GDM1 (cell line): ENCODE data around the gene ATP6V1C2.

Source experiments
- DNase-seq: peaks from one replicate; lab custom pipeline; 2025; lab: John Stamatoyannopoulos, UW

ATP6V1C2 gene, protein sequence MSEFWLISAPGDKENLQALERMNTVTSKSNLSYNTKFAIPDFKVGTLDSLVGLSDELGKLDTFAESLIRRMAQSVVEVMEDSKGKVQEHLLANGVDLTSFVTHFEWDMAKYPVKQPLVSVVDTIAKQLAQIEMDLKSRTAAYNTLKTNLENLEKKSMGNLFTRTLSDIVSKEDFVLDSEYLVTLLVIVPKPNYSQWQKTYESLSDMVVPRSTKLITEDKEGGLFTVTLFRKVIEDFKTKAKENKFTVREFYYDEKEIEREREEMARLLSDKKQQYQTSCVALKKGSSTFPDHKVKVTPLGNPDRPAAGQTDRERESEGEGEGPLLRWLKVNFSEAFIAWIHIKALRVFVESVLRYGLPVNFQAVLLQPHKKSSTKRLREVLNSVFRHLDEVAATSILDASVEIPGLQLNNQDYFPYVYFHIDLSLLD

DNA sequence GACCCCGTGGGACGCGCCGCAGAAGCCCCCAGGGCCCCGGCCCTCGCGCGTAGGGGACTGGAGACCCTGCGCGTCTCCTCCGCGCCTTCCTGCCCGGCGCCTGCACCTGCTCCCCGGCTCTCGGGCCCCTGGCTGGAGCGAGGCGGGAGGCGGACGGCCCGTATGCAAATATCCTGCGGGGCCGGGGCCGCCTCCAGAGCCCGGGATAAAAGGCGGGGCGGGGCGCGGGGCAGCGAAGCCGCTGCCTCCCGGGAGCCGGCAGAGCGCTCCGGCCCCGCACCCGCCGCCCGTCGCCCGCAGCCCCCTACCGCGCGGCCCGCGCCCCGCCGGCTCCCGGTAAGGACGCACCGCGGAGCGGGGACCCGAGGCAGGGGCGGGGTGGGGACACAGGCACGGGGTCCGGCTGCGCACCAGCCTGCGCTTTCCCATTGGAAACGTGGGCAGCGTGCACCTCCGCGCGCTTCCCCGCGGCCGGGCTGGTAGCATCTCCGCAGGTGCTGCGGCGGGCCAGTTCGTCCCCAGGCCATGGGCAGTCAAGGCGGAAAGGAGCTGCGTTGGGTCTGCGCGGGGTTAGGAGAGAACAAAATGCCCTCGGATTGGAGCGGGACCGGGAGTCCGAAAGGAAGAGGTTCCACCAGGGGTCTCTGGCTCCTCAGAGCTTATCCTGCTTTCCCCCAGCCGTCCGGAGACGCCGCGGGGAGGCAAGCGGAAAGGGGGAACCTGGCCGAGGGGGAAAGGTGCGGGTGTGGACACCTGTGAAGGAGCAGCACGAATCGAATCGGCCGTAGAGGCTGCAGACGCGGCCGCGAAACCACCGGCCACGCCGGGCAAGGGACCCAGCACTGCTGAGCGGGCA is at the start of gene ATP6V1C2:
TSS of gene ATP6V1C2 (plus strand) at position 235 of the 856 bp plus-strand sequence. CDS start 1,220 bp downstream, outside the sequence.
- DNase-seq, result no peak

DNA sequence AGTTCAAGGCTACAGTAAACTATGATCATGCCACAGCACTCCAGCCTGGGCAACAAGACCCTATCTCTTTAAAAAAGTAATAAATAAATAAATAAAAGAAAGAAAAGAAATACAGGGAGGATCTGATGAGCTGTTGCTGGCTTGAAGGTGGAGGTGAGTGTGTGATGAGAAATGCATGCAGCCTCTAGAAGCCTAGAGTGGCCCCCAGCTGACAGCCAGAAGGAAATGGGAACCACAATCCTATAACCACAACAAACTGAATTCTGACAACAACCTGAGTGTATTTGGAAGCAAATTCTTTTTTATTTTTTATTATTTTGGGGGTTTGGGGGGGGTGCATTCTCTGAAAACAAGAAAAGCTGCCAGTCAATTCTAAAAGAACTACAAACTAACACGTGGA is 46.3 kb upstream of the ATP6V1C2 start:
- no peak for DNase-seq

GRCh38 chr2:10678225-10678624 is 43.2 kb upstream of the ATP6V1C2 start:
- no peak for DNase-seq

DNA sequence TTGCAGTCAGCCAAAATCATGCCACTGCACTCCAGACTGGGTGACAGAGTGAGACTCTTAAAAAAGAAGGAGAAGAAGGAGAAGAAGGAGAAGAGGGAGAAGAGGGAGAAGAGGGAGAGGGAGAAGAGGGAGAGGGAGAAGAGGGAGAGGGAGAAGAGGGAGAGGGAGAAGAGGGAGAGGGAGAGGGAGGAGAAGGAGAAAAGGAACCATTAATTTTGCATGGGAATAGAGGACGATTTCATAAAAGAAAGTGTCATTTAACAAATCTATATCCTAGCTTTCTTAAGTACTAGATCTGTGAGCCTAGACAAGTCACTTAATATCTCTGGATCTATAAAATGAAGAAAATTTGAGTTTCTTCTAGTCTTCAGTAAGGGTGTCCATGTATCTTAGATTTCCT is 41.2 kb upstream of the ATP6V1C2 start:
- no peak for DNase-seq

DNA sequence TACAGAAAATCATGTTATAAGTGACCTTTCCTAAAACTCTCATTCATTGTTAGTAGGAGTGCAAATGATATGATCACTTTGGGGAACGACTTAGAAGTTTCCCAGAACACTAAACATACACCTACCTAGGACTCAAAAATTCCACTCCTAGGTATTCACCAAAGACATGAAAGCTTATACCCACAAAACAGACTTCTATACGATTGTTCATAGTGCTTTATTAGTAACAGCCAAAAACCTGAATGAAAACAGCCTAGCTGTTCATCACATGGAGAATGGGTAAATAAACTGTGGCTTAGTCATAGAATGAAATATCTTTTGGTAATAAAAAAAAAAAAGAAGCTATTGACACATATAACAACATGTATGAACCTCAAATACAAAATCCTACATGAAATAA is 40.5 kb upstream of the ATP6V1C2 start:
- no peak for DNase-seq

DNA sequence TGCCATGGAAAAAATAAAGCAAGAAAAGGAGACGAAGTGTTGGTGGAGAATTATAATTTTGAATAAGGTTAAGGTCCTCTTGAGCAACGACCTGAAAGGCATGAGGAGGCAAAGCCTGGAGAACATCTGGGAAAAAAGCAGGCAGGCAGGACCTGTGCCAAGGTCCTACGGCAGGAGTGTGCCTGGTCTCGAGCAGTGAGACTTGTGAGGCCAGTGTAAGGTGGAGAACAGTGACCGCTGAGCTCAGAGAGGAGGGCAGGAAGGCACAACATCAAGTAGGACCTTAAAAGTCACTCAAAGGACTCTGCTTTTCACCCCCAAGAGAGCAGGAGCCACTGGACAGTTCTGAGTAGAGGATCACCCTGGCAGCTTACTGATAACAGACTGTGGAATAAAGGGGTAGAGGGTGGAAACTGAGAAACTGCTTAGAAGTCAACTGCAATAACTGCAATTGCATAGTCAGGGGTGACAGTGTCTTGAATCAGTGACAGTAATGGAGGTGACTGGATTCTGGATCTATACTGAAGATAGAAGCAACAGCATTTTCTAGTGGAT is 35.2 kb upstream of the ATP6V1C2 start:
- no peak for DNase-seq

DNA sequence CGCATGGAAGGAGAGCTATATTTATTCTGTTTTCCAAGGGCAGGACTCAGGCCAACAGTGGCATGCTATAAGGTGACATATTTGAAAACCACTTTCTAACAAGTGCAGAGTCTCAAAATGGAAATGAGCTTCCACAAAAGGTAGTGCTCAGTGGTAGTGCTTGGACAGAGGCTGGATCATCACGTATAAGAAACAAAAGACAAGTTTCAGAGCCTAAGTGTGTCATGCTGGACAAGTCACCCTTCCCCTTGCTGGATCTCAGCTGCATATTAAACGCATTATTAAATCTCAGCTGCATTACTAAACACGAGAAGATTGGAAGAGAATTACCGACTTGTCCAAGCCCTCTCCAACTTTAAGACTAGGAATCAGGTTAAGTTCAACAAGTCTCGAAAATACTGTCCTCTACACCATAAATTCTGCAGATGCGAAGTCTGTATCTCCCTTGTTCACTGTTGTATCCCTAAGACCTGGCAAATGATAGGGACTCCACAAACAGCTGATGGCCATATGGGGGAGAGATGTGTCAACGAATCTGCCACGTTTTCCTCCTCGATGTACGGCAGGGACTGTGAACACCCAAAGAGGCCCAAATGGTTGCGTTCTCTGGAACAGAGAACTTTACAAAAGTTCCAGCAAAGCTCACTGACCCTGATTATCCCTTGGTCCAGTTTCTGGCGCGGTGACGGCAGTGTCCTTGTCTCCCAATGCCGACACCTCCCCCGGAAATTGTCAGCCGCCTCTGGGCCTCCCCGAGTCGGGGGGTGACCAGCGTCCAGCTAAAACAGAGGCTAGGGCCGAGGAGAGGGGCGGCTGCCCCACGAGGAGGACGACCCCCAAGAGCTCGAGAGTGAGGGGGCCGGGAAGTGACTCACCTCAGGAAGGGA is 32.3 kb upstream of the ATP6V1C2 start:
- DNase-seq, result no peak

- DNase-seq, result no peak
Observed at GRCh38 chr2:10691521-10691920, 29.9 kb upstream of the ATP6V1C2 start.

DNA sequence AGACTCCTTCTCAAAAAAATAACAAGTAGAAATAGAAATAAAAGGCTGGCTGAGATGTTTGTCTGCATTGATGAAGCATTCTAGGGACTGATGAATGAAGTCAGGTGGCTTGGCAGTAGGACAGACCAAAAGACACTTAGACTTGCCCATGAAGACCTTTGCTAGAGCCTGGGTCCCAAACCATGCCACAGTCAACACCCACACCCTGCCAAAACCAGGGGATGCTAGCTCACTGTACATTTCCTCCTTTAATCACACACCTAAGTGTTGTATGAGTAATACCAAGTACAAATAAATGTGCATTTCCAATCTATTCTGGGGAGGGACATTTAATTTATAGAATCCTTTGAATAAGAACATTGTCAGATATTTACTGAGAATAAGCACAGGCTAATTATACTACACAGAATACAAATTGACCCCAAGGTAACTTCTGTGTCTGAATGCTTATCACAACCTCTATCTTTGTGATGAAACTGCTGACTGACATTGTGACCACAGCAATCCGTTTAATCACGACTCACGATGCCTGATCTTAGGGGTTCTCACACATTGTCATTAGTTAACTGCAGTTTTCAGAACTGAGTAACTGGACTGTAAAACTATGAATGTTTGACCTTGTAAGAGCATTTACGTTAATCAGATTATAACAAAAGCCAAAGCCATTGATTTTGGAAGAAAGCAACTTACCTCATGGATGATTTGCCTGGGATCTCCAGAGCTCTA is 21.2 kb upstream of the ATP6V1C2 start:
- no peak for DNase-seq

GRCh38 chr2:10704034-10704594 is 17.3 kb upstream of the ATP6V1C2 start:
- no peak for DNase-seq

DNA sequence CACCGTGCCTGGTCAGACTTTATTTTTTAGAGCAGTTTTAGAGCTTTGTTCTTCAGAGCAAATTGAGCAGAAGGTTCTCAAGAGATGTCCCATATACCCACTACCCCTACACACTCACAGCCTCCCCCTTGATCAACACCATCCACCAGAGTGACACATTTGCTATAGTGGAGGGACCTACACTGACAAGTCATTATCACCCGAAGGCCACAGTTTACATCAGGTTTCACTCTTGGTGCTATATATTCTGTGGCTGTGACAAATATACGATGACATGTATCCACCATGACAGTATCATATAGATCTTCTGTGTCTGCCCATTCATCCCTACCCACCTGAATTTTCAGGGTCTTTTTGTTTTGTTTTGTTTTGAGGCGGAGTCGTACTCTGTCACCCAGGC is 15.4 kb upstream of the ATP6V1C2 start:
- no peak for DNase-seq

DNA sequence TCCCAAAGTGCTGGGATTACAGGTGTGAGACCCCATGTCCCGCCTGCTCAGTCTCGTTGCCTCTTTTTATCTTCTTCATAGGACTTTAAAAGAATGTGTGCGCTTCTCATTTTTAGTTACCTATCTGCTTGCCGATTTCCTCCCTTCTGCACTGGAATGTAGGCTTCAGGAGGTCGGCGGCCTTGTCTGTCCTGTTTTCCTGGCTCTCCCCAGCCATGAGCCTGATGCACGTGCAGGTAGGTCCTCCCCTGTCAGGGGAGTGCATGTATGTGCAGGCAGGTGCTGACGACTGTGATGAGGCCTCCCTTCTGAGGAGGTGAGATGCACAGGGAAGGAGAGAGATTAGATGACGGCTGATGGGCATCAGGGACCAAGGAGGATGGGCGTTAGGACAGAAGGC is 13.6 kb upstream of the ATP6V1C2 start:
- DNase-seq, result no peak

DNA sequence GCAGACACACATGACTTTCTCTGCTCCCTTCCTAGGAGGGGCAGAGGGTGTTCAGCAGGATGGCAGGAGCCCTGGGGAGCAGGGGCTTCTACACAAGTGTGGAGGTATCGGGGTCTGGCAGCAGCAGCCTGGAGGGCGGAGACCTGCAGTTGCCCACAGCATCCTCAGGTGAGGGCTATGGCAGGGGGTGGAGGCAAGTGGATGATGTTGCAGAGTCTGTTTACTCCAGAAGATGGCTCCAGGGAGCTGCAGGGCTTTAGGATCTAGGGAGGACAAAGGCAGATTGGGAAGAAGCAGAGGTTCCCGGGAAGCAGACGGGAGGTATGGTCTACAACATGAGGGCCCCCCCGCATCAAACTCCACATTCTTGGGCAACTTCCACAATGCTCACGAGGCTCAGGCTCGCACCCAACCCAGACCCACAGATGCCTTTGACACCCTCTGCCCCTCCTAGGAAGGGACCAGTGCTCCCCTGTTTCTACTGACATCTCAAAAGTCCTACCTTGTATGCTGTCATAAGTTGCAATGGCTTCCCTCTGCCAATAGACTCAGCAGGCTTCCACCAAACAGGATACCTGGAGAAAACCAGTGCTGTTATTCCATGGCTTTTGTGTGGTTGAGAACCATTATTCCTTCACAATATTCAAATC is 12.0 kb upstream of the ATP6V1C2 start:
- DNase-seq, result no peak

GRCh38 chr2:10712185-10712809 is 9.1 kb upstream of the ATP6V1C2 start:
- no peak for DNase-seq

DNA sequence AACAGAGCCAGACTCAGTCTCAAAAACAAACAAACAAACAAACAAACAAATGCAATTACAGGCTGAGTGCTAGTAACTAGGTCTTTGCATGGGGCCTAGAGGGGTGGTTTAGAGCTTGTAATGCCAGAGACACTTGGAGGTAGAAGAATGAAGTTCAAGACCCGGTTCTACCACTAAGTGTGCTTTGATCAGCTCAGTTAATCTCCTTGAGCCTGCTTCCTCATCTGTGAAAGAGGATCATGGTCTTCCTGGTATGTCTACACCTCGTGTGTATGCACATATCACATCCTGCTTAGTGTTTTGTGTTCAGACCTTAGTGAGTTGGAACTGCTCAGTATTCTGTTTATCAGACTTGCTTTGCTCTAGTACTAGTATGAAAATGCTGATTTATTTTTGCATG is 4.8 kb upstream of the ATP6V1C2 start:
- no peak for DNase-seq

DNA sequence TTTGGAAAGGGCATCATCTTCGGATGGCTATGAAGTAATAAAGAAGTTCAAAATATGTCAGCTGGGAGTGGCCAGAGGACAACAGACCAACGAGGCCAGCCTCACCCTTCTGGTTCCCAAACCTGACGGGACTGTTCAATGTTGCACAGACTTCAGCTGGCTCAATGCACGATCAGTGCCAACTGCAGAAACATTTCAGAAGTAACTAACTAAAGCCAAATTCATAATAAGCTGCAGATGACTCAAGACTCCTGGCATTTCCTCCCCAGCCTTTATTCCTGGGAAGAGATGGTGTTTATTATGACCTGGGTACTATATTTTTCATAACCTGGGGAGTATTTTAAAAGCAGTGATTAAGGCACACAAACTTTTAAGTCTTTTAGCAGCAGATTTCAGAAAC is 3.8 kb upstream of the ATP6V1C2 start:
- DNase-seq, result no peak

DNA sequence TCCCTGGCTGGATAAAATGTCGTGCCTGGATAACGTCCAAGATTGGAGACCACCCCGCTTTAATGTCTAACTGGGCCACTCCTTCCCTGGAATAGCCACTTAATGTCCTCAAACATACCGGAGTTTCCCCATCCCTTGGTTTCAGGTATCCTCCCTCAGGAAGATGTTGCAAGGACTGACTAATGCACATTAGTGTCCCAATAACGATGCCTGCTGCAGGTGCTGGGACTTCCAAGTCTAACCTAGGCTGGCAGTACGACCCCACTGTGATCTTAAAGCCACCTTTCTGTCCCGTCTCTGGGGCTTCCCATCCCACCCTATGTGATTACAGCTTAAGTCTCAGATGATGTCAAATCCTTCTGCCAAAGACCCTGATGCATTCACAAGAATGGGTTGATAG is 1.1 kb upstream of the ATP6V1C2 start:
- no peak for DNase-seq

GRCh38 chr2:10720947-10721395 is 459 bp upstream of the ATP6V1C2 start:
- no peak for DNase-seq

DNA sequence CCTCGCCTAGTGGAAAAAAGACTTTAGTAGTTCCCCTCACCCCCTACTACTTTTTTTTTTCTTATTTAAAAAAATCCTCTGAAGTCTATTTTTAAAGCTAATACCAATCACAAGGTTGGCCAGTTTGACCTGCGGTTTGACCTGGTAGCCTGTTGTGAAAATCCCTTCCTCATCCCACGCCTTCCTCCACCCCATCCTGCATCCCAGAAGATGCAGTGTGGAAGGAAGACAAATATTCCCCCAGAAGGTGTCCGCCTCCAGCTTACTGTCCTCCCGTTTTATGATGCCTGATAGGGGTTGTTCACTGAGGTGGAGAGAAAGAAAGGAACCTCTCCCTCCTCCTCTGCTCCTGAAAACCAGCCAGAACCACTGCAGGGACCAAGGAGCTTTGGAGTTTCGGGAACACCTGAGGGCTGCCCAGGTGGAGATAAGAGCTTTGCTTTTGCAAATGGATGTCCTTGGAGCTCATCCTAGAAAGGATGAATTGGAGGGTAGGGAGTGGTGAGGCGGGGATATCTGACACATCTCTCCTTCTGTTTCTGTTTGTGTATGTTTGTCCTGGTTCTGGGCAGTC is 909 bp downstream of the ATP6V1C2 start:
- DNase-seq, result no peak
